BE2C (cell line): ENCODE measurements around the gene CCDC97.

Source experiments
- DNase-seq: peaks from one replicate; pipeline ENCODE4 v3.0.0-alpha.2; 2020
- H3K27me3 ChIP-seq: fragments of 250-450 bp; sonication (Bioruptor Pico); 2 replicates; pipeline ENCODE4 v1.5.1; 2020; ENCODE audit warnings: mild to moderate bottlenecking
- H3K36me3 ChIP-seq: fragments of 250-450 bp; sonication (Bioruptor Pico); 2 replicates; pipeline ENCODE4 v1.5.1; 2020; ENCODE audit warnings: mild to moderate bottlenecking
- H3K4me1 ChIP-seq: fragments of 250-450 bp; sonication (Bioruptor Pico); 2 replicates; pipeline ENCODE4 v1.5.1; 2020
- H3K4me3 ChIP-seq: 2 replicates; pipeline ENCODE4 v1.5.1; 2011; ENCODE audit warnings: low read depth, low read length
- H3K9me3 ChIP-seq: fragments of 250-450 bp; sonication (Bioruptor Pico); 2 replicates; pipeline ENCODE4 v1.5.1; 2020
- CTCF ChIP-seq: IDR thresholded peaks from 2 replicates; pipeline ENCODE4 v1.5.1; 2012; ENCODE audit warnings: mild to moderate bottlenecking, low read depth, low read length

Gene CCDC97

DNA sequence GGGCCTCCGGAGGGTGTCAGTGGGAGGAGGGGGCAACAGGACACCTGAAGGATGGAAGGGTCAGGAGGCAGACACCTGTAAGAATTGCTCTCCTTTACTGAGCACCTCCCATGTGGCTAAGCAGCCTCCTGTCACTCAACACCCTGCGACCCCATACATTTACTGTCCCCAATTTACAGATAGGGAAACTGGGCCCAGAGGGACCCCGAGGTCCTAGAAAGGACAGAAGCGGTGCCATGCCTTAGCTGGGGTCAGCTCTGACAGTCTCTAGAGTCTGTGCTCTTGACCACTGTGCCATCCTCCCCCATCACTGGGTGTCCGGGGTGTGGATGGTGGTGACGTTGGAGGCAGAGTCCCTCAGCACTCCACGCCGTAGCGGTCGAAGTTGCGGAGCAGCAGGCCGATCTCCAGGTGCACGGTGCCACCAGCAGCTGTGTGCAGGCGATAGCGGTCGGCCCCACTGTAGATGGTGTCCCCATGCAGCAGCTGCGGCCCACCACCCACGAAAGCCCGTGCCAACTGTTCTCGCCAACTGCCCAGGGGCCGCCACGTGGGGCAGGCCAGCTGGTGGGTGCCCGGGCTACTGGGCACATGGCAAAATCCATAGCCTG lies 44.5 kb downstream of the CCDC97 start:
- Histone ChIP-seq H3K9me3 (no peaks in the 10 kb centered on the region), H3K27me3 (peaks cover 27% of the 10 kb centered on the region), H3K4me1 (0 out of 2 replicates have a peak, but pooled peaks cover 3% of the 10 kb centered on the region), H3K4me3 (peak overlapping the region; percentile 75), H3K36me3 (no peaks in the 10 kb centered on the region)
- TF ChIP-seq CTCF, result no peak
- no peak for DNase-seq

GRCh38 chr19:41355035-41355434 lies 45.1 kb downstream of the CCDC97 start:
- no peak for DNase-seq
- Histone ChIP-seq H3K36me3 (no peaks in the 10 kb centered on the region), H3K4me1 (0 out of 2 replicates have a peak, but pooled peaks cover 3% of the 10 kb centered on the region), H3K4me3 (no peak overlapping the region), H3K9me3 (no peaks in the 10 kb centered on the region), H3K27me3 (peaks cover 27% of the 10 kb centered on the region)
- no peak for TF ChIP-seq CTCF

GRCh38 chr19:41355802-41356201 lies 45.8 kb downstream of the CCDC97 start:
- TF ChIP-seq CTCF, result no peak
- Histone ChIP-seq H3K4me3 (no peak overlapping the region), H3K36me3 (no peaks in the 10 kb centered on the region), H3K9me3 (no peaks in the 10 kb centered on the region), H3K4me1 (0 out of 2 replicates have a peak, but pooled peaks cover 3% of the 10 kb centered on the region), H3K27me3 (peaks cover 27% of the 10 kb centered on the region)
- DNase-seq, result no peak

GRCh38 chr19:41356984-41357739 lies 47.2 kb downstream of the CCDC97 start:
- no peak for TF ChIP-seq CTCF
- H3K36me3 ChIP-seq, result no peaks in the 10 kb centered on the region
- H3K9me3 ChIP-seq, result no peaks in the 10 kb centered on the region
- no peak for DNase-seq
- H3K4me1 ChIP-seq, result 0 out of 2 replicates have a peak, but pooled peaks cover 3% of the 10 kb centered on the region
- peaks cover 15% of the 10 kb centered on the region for H3K27me3 ChIP-seq
- H3K4me3 ChIP-seq, result no peak overlapping the region

GRCh38 chr19:41357746-41358145 lies 47.8 kb downstream of the CCDC97 start:
- no peaks in the 10 kb centered on the region for H3K9me3 ChIP-seq
- H3K4me1 ChIP-seq, result 0 out of 2 replicates have a peak, but pooled peaks cover 3% of the 10 kb centered on the region
- H3K4me3 ChIP-seq, result no peak overlapping the region
- no peaks in the 10 kb centered on the region for H3K36me3 ChIP-seq
- no peak for TF ChIP-seq CTCF
- H3K27me3 ChIP-seq, result peaks cover 9% of the 10 kb centered on the region
- no peak for DNase-seq

DNA sequence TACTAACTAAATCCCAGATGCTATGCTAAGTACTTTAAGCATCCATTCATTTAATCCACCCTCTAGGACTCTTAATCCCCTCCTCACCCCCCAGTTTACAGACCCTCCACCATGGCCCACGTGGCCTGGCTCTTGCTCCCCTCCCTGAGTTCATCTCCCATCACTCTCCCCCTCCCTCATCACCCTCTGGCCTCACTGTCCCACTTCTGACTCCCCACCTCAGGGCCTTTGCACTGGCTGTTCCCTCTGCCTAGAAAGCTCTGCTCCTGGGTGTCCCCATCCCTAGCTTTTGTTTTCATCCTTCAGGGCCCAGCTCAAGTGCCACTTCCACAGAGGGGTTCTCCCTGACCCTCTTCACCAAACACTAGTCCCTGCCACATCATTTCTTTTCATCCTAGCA lies 49.8 kb downstream of the CCDC97 start:
- H3K4me1 ChIP-seq, result no peaks in the 10 kb centered on the region
- DNase-seq, result no peak
- no peaks in the 10 kb centered on the region for H3K36me3 ChIP-seq
- no peak for TF ChIP-seq CTCF
- no peak overlapping the region for H3K4me3 ChIP-seq
- no peaks in the 10 kb centered on the region for H3K9me3 ChIP-seq
- H3K27me3 ChIP-seq, result no peaks in the 10 kb centered on the region
